K562 (cell line): ENCODE measurements around the gene SCAPER. TPM values are rescaled to one million over a fixed set of nuclear protein-coding genes. Genes with fewer than 3 reads are reported as not detected.

Experiments used
- ATAC-seq: fragments of 200-7000 bp; cut with Tn5 transposase; 3 replicates; pipeline ENCODE4 v1.9.1; 2020; ENCODE audit warnings: moderate library complexity
- BruUV-seq: library from RNA; stranded (reverse); fragments of 400-500 nt; replicated peaks from 2 replicates; lab custom pipeline; 2021; lab: Mats Ljungman, UMichigan
- CTCF ChIA-PET: fragments of 300-600 bp; formaldehyde crosslinking; extraction: SDS; loops from one replicate; lab custom pipeline; 2021; ENCODE audit warnings: low intra/inter-chr PET ratio; lab: Yijun Ruan, JAX
- POLR2A ChIA-PET: fragments of 300-600, 350-650 bp; sonication (Branson Sonifier 250); formaldehyde crosslinking; extraction: SDS; loops from one replicate; lab custom pipeline; 2021; ENCODE audit warnings: antibody characterized with exemption, inconsistent platforms; lab: Yijun Ruan, JAX
- DNase-seq, 4 experiments: peaks; one replicate each; pipeline versions ENCODE4 v3.0.0 to v3.0.0-alpha.2; 2011 to 2018; ENCODE audit warnings: low spot score in 3 of 4, mixed read lengths in 3 of 4; ENCODE audit errors: extremely low read depth in 1 of 4
- FAIRE-seq: peaks from 2 replicates; lab custom pipeline; 2011; peaks lifted over from hg19 to GRCh38; lab: Jason Lieb, UNC
- H2AFZ ChIP-seq: 2 replicates; pipeline ENCODE4 v1.6.0; 2011; ENCODE audit warnings: low read depth, low read length, control low read depth, inconsistent platforms
- H3K27ac ChIP-seq: fragments of 200-600 bp; 3 replicates; pipeline ENCODE4 v1.8.0; 2011; ENCODE audit warnings: low read depth, mild to moderate bottlenecking, control low read depth, inconsistent platforms, low read length, moderate library complexity, mixed read lengths; ENCODE audit errors: extremely low read depth
- H3K27me3 ChIP-seq, 2 experiments: fragments of 300-600 bp in 1 of 2; 2 replicates in 1 of 2; 3 replicates in 1 of 2; pipeline versions ENCODE4 v1.6.0 to v1.8.0; 2011; ENCODE audit warnings: inconsistent platforms in 2 of 2, low read length in 2 of 2, mild to moderate bottlenecking in 1 of 2, mixed read lengths in 1 of 2, moderate library complexity in 1 of 2; ENCODE audit not compliant: control insufficient read depth in 2 of 2, insufficient read depth in 2 of 2
- H3K36me3 ChIP-seq: fragments of 300-600 bp; 3 replicates; pipeline ENCODE4 v1.8.0; 2011; ENCODE audit warnings: mild to moderate bottlenecking, low read length, inconsistent platforms; ENCODE audit not compliant: control insufficient read depth, insufficient read depth
- H3K4me1 ChIP-seq, 2 experiments: fragments of 200-600 bp in 1 of 2; replicated peaks in 1 of 2; 2 replicates in 1 of 2; 3 replicates in 1 of 2; pipeline versions ENCODE4 v1.5.1 to v1.8.0; 2011; ENCODE audit warnings: inconsistent platforms in 2 of 2, low read length in 2 of 2, mild to moderate bottlenecking in 1 of 2, mixed read lengths in 1 of 2, moderate library complexity in 1 of 2; ENCODE audit not compliant: control insufficient read depth in 2 of 2, insufficient read depth in 2 of 2
- H3K4me2 ChIP-seq: 2 replicates; pipeline ENCODE4 v1.6.1; 2011; ENCODE audit warnings: low read length, control low read depth, inconsistent platforms, mixed read lengths; ENCODE audit not compliant: insufficient read depth
- H3K4me3 ChIP-seq: fragments of 200-600 bp; sonication (generic), shearing (Covaris generic); 2 replicates; pipeline ENCODE4 v1.5.1; 2016; ENCODE audit warnings: control low read depth, inconsistent platforms
- H3K79me2 ChIP-seq: fragments of 200-600 bp; 3 replicates; pipeline ENCODE4 v1.8.0; 2011; ENCODE audit warnings: low read length, inconsistent platforms; ENCODE audit not compliant: control insufficient read depth, insufficient read depth
- H3K9ac ChIP-seq, 2 experiments: 2 replicates each; pipeline versions ENCODE4 v1.6.0 to v1.6.1; 2011; ENCODE audit warnings: low read depth in 2 of 2, low read length in 2 of 2, control low read depth in 1 of 2, inconsistent platforms in 1 of 2, mild to moderate bottlenecking in 1 of 2, mixed read lengths in 1 of 2; ENCODE audit not compliant: insufficient read depth in 1 of 2
- H3K9me1 ChIP-seq: one replicate; pipeline ENCODE4 v1.6.0; 2011; ENCODE audit warnings: inconsistent platforms, mild to moderate bottlenecking, low read length, moderate library complexity; ENCODE audit not compliant: control insufficient read depth, insufficient read depth
- H3K9me3 ChIP-seq: replicated peaks from 2 replicates; pipeline ENCODE4 v1.5.1; 2011; ENCODE audit warnings: low read depth, low read length, inconsistent platforms; ENCODE audit not compliant: control insufficient read depth, insufficient read depth
- H4K20me1 ChIP-seq: replicated peaks from 2 replicates; pipeline ENCODE4 v1.6.1; 2011; ENCODE audit warnings: low read length, inconsistent platforms, mixed read lengths; ENCODE audit not compliant: control insufficient read depth, insufficient read depth
- EGR1 ChIP-seq: fragments of 450-650 bp; conservative IDR thresholded peaks from 2 replicates; pipeline ENCODE4 v1.6.1; 2017; ENCODE audit warnings: mild to moderate bottlenecking
- HDAC3 ChIP-seq: fragments of 450-650 bp; IDR thresholded peaks from 2 replicates; pipeline ENCODE4 v1.6.1; 2018; ENCODE audit warnings: borderline replicate concordance, mild to moderate bottlenecking, moderate library complexity; ENCODE audit not compliant: partially characterized antibody
- KAT2B ChIP-seq: IDR thresholded peaks from one replicate; pipeline ENCODE4 v1.6.1; 2012; ENCODE audit warnings: low read depth, mild to moderate bottlenecking, control low read depth, inconsistent platforms, low read length, moderate library complexity
- NR4A1 ChIP-seq, 2 experiments: fragments of 250-450 bp in 1 of 2; fragments of 450-650 bp in 1 of 2; sonication (Bioruptor Pico) in 1 of 2; IDR thresholded peaks; 2 replicates each; pipeline versions ENCODE4 v1.4.0 to v1.6.1; 2016 to 2020; ENCODE audit warnings: mild to moderate bottlenecking in 2 of 2, missing compliant biosample characterization in 1 of 2, missing genetic modification characterization in 1 of 2, moderate library complexity in 1 of 2
- PTTG1 ChIP-seq: fragments of 450-650 bp; IDR thresholded peaks from 2 replicates; pipeline ENCODE4 v1.6.1; 2016; ENCODE audit warnings: low read depth, mild to moderate bottlenecking, missing genetic modification characterization, missing compliant biosample characterization
- RBM15 ChIP-seq: fragments of 200-400 bp; formaldehyde crosslinking; IDR thresholded peaks from 2 replicates; pipeline ENCODE4 v1.6.1; 2018; ENCODE audit warnings: mild to moderate bottlenecking, low read length, moderate library complexity; ENCODE audit not compliant: insufficient read depth
- RBM39 ChIP-seq: fragments of 200-400 bp; formaldehyde crosslinking; optimal IDR thresholded peaks from 2 replicates; pipeline ENCODE3; 2018; ENCODE audit warnings: low read depth, low read length
- SRSF1 ChIP-seq: fragments of 200-400 bp; formaldehyde crosslinking; IDR thresholded peaks from 2 replicates; pipeline ENCODE4 v1.6.1; 2017; ENCODE audit warnings: mild to moderate bottlenecking, low read depth, low read length, moderate library complexity
- ZNF316 ChIP-seq: fragments of 450-650 bp; IDR thresholded peaks from 2 replicates; pipeline ENCODE4 v1.6.1; 2016
- WGBS: fragments of 100-300 bp; shearing (Covaris generic); methylation state at CpG from one replicate; pipeline ENCODE4 v1.1.6; 2016; ENCODE audit warnings: low coverage, mixed read lengths; ENCODE audit not compliant: insufficient coverage; ENCODE audit errors: missing lambda C conversion rate; 5-methylcytosine and 5-hydroxymethylcytosine counted together
- in situ Hi-C: fragments of 300-500 bp; cut with MboI; formaldehyde crosslinking; loops from 4 replicates; pipeline ENCODE4 v1.15.0; 2018; ENCODE audit warnings: inconsistent platforms, mixed read lengths
- intact Hi-C: fragments of 100-400 bp; cut with micrococcal nuclease; formaldehyde crosslinking; loops from 2 replicates; pipeline ENCODE4 v1.14.2; 2022
- polyA plus RNA-seq, 8 experiments: library from polyadenylated mRNA; depleted of rRNA in 4 of 8; stranded (reverse) in 5 of 8; unstranded in 3 of 8; fragments of >200 nt; fragmentation: Nextera tagmentation in 2 of 8; fragmentation: Illumina TruSeq in 1 of 8; extraction: Ambion mirVana in 2 of 8; extraction: Trizol in 1 of 8; gene quantifications; 2 replicates each; pipeline versions ENCODE4 v1.2.1 to v1.2.3, GENCODE V29; 2011 to 2014; ENCODE audit warnings: inconsistent platforms in 1 of 8, missing spikeins in 1 of 8
- total RNA-seq, 7 experiments: library from RNA; depleted of rRNA in 6 of 7; stranded (reverse); fragments of >200 nt in 6 of 7; fragmentation: Illumina TruSeq in 2 of 7; extraction: Trizol in 2 of 7; gene quantifications; 2 replicates each; pipeline versions ENCODE4 v1.2.1 to v1.2.3, GENCODE V29; 2011 to 2021; ENCODE audit warnings: low replicate concordance in 1 of 7
- TF ChIP-seq, protein P1 (sequence below): fragments of 250-450 bp; sonication (Bioruptor Pico); IDR thresholded peaks from 2 replicates; pipeline ENCODE4 v1.8.0; 2022; ENCODE audit warnings: moderate library complexity, mild to moderate bottlenecking, inconsistent platforms

The SCAPER gene
- total and polyA plus RNA-seq, 9 of the 15 experiments (the other 6 are each of a cell fraction or from before 2014, with no cell fraction given): 1.3 to 5.7 (median 3.2) TPM

DNA sequence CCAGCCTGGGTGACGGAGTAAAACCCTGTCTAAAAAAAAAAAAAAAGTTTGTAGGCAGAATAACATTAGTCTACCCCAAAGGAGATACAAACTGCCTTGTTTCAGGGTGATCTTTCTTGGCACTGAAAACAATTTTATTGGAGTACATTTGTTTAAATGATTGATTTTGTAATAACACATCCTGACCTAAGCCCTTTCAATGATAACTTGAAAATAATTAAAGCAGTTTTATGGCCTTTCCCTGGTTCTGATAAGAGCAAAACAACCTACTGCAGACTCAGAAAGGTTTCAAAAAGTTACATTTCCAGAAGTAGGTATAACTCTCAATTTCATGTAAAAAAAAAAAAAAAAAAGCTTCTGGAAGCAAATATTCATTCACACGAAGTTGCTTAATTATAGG lies 404.1 kb downstream of the SCAPER start:
- H3K4me1 ChIP-seq: no peaks in the 10 kb centered on the region
- ATAC-seq (no peak), FAIRE-seq (no peak), DNase-seq (no peak)
- no peaks in the 10 kb centered on the region for H3K36me3 ChIP-seq
- WGBS: 0% methylated on average over 2 of the region's 2 CpGs
- no peaks in the 10 kb centered on the region for H3K9me1 ChIP-seq
- no peaks in the 10 kb centered on the region for H3K27me3 ChIP-seq
- ChIA-PET POLR2A (no interaction called here), CTCF (no interaction called here)
- H3K27ac ChIP-seq: no peak overlapping the region
- TF ChIP-seq ZNF316: no peak
- TF ChIP-seq, protein P1, sequence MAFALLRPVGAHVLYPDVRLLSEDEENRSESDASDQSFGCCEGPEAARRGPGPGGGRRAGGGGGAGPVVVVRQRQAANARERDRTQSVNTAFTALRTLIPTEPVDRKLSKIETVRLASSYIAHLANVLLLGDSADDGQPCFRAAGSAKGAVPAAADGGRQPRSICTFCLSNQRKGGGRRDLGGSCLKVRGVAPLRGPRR (CRISPR knock-in tag): no peak
- no peak for TF ChIP-seq EGR1
- TF ChIP-seq RBM15: no peak
- no peak for TF ChIP-seq KAT2B
- no peak for TF ChIP-seq RBM39
- no peak for TF ChIP-seq HDAC3
- no peak for TF ChIP-seq NR4A1 (CRISPR knock-in tag; IDR thresholded peaks at IDR 0.05)
- no peak for TF ChIP-seq NR4A1 (tag; IDR thresholded peaks at IDR 0.05)
- TF ChIP-seq SRSF1: no peak
- TF ChIP-seq PTTG1 (tag): no peak
- intact Hi-C loops: no loop called here
- no peak overlapping the region for H3K4me2 ChIP-seq
- no TSS peak for BruUV-seq
- no peaks in the 10 kb centered on the region for H4K20me1 ChIP-seq
- no peaks in the 10 kb centered on the region for H3K9me3 ChIP-seq
- no peak overlapping the region for H3K9ac ChIP-seq
- no peak overlapping the region for H2AFZ ChIP-seq
- no peaks in the 10 kb centered on the region for H3K79me2 ChIP-seq
- H3K4me3 ChIP-seq: no peak overlapping the region
- in situ Hi-C loops: no loop called here
